ENCODE measurements around the gene SLC9A1. TPM values are rescaled to one million over a fixed set of nuclear protein-coding genes. Genes with fewer than 3 reads are reported as not detected.

Gene SLC9A1
- total RNA-seq, 1 experiment from 2014 or later, result 22.5 TPM

DNA sequence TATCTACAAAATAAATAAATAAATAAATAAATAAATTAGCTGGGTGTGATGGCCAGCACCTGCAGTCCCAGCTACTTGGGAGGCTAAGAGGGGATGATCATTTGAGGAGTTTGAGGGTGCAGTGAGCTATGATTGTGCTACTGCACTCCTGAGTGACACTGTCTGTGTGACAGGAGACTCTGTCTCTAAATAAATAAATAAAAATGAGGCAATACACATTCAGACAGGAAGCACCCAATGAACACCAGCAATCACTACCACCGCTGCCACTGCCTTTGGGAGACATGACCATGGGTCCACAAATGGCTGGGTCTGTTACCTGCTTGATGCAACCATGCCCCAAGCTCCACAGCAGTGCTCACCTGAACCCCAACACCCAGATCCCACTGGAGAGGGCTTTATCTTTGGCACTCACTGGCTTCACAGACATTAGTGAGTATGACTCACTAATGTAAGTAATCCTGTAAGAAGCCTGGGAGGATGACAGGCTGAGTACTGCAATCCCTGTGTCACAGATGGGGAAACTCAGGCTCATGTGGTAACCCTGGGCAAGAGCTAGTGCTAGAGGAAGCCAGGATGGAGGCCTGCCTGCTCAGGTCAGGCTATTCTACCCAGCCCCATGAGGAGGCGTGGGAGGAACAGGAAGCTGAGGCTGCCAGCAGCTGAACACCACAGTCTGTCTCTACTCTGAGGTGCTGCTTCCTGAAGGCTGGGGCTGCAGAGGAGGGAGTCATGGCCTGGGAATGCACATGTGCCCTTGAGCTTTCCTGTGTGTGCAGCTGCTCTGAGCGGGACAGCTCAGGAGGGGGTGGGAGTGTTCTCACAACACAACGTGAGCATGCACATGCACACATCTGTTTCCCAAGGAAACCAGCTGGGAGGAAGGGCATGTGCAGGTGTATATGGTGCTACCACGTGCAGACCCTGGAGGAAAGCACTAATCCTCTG lies 43.0 kb downstream of the SLC9A1 start:
- POLR2A ChIA-PET, result interaction anchor here (0.7 kb wide), 1 partner anchor 43 kb away, joined by 5 read pairs; the partner anchor contains the start of gene SLC9A1
- ATAC-seq (peak; percentile 63), DNase-seq (ENCODE audit: low spot score) (no peak)
- CTCF ChIA-PET, result interaction anchor here (0.5 to 2.4 kb wide), 16 partner anchors 10 to 254 kb away, joined by 3 to 15 read pairs (median 4); partner anchors contain the start of gene SLC9A1
- Mint-ChIP-seq H3K27me3 (ENCODE audit: low read depth) (no peaks in the 10 kb centered on the region), H3K4me1 (peaks cover 7% of the 10 kb centered on the region), H3K36me3 (peaks cover 2% of the 10 kb centered on the region; the same call in 1 of the 2 replicates), H3K9me3 (no peaks in the 10 kb centered on the region), H3K4me3 (no peak overlapping the region), H3K27ac (peak overlapping the region; percentile 74)
- TF ChIP-seq ZMAT4 (CRISPR knock-in tag; IDR thresholded peaks at IDR 0.05), result no peak
- no peak for TF ChIP-seq EMX1 (CRISPR knock-in tag; IDR thresholded peaks at IDR 0.05)
- TF ChIP-seq, protein P1, sequence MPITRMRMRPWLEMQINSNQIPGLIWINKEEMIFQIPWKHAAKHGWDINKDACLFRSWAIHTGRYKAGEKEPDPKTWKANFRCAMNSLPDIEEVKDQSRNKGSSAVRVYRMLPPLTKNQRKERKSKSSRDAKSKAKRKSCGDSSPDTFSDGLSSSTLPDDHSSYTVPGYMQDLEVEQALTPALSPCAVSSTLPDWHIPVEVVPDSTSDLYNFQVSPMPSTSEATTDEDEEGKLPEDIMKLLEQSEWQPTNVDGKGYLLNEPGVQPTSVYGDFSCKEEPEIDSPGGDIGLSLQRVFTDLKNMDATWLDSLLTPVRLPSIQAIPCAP (CRISPR knock-in tag; IDR thresholded peaks at IDR 0.05), result no peak
- no peak for TF ChIP-seq SOX15 (CRISPR knock-in tag; IDR thresholded peaks at IDR 0.05)
- no peak for TF ChIP-seq SMAD3 (CRISPR knock-in tag; IDR thresholded peaks at IDR 0.05; ENCODE audit: borderline replicate concordance)
- TF ChIP-seq USF1 (CRISPR knock-in tag; IDR thresholded peaks at IDR 0.05), result no peak

- H3K27ac Mint-ChIP-seq, result peak overlapping the region; percentile 67
- H3K4me1 Mint-ChIP-seq, result peaks cover 12% of the 10 kb centered on the region
- H3K4me3 Mint-ChIP-seq, result no peak overlapping the region
- ATAC-seq (peak; percentile 79), DNase-seq (ENCODE audit: low spot score) (peak; percentile 85)
- TF ChIP-seq, protein P2, sequence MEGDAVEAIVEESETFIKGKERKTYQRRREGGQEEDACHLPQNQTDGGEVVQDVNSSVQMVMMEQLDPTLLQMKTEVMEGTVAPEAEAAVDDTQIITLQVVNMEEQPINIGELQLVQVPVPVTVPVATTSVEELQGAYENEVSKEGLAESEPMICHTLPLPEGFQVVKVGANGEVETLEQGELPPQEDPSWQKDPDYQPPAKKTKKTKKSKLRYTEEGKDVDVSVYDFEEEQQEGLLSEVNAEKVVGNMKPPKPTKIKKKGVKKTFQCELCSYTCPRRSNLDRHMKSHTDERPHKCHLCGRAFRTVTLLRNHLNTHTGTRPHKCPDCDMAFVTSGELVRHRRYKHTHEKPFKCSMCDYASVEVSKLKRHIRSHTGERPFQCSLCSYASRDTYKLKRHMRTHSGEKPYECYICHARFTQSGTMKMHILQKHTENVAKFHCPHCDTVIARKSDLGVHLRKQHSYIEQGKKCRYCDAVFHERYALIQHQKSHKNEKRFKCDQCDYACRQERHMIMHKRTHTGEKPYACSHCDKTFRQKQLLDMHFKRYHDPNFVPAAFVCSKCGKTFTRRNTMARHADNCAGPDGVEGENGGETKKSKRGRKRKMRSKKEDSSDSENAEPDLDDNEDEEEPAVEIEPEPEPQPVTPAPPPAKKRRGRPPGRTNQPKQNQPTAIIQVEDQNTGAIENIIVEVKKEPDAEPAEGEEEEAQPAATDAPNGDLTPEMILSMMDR (IDR thresholded peaks at IDR 0.05), result peak; percentile 22; the same call in 1 of the 2 replicates
- TF ChIP-seq, protein P3, sequence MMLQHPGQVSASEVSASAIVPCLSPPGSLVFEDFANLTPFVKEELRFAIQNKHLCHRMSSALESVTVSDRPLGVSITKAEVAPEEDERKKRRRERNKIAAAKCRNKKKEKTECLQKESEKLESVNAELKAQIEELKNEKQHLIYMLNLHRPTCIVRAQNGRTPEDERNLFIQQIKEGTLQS (CRISPR knock-in tag; conservative IDR thresholded peaks at IDR 0.05), result no peak
- ChIA-PET POLR2A (no interaction called here), CTCF (interaction anchor here (0.5 to 1.7 kb wide), 40 partner anchors 9 to 865 kb away, joined by 3 to 38 read pairs (median 4); partner anchors contain the start of genes KDF1, SLC9A1, TENT5B and TRNP1)
- H3K27me3 Mint-ChIP-seq (ENCODE audit: low read depth), result no peaks in the 10 kb centered on the region
- H3K9me3 Mint-ChIP-seq, result no peaks in the 10 kb centered on the region
- H3K36me3 Mint-ChIP-seq, result peaks cover 6% of the 10 kb centered on the region; the same call in 1 of the 2 replicates
These were observed 45.7 kb downstream of the SLC9A1 start for GRCh38 chr1:27109103-27109822.

DNA sequence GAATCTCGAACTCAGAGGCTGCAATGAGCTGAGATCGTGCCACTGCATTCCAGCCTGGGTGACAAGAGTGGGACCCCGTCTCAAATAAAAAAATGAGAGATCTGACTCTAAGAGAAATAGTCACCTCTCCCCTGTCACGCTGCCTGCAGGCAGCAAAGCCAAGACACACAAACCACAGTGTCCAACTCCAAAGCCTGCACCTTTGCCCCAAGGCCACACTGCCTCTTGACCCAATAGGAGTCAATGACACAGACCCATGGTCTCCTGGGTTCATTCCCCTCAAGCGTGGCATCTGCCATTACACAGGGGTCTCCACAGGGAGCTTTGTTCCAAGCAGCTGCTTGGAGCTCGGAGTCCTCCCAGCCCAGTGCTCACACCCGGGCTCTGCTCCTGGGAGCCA lies 46.3 kb downstream of the SLC9A1 start:
- no peak for DNase-seq (ENCODE audit: low spot score)
- ATAC-seq, result no peak
- Mint-ChIP-seq H3K36me3 (peaks cover 6% of the 10 kb centered on the region; the same call in 1 of the 2 replicates), H3K4me3 (no peak overlapping the region), H3K27ac (no peak overlapping the region), H3K4me1 (peaks cover 12% of the 10 kb centered on the region), H3K9me3 (no peaks in the 10 kb centered on the region), H3K27me3 (ENCODE audit: low read depth) (no peaks in the 10 kb centered on the region)
- ChIA-PET CTCF (interaction anchor here (0.5 to 1.7 kb wide), 22 partner anchors 9 to 414 kb away, joined by 3 to 38 read pairs (median 6); partner anchors contain the start of genes SLC9A1 and TENT5B), POLR2A (no interaction called here)
- TF ChIP-seq TP53 (CRISPR knock-in tag; IDR thresholded peaks at IDR 0.05), result no peak
- TF ChIP-seq, protein P4, sequence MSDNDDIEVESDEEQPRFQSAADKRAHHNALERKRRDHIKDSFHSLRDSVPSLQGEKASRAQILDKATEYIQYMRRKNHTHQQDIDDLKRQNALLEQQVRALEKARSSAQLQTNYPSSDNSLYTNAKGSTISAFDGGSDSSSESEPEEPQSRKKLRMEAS (CRISPR knock-in tag; IDR thresholded peaks at IDR 0.05), result no peak
- no peak for TF ChIP-seq PRRX2 (CRISPR knock-in tag; IDR thresholded peaks at IDR 0.05)
- TF ChIP-seq, protein P5, sequence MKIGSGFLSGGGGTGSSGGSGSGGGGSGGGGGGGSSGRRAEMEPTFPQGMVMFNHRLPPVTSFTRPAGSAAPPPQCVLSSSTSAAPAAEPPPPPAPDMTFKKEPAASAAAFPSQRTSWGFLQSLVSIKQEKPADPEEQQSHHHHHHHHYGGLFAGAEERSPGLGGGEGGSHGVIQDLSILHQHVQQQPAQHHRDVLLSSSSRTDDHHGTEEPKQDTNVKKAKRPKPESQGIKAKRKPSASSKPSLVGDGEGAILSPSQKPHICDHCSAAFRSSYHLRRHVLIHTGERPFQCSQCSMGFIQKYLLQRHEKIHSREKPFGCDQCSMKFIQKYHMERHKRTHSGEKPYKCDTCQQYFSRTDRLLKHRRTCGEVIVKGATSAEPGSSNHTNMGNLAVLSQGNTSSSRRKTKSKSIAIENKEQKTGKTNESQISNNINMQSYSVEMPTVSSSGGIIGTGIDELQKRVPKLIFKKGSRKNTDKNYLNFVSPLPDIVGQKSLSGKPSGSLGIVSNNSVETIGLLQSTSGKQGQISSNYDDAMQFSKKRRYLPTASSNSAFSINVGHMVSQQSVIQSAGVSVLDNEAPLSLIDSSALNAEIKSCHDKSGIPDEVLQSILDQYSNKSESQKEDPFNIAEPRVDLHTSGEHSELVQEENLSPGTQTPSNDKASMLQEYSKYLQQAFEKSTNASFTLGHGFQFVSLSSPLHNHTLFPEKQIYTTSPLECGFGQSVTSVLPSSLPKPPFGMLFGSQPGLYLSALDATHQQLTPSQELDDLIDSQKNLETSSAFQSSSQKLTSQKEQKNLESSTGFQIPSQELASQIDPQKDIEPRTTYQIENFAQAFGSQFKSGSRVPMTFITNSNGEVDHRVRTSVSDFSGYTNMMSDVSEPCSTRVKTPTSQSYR (CRISPR knock-in tag; IDR thresholded peaks at IDR 0.05), result no peak
- no peak for TF ChIP-seq ESRRA (CRISPR knock-in tag; IDR thresholded peaks at IDR 0.05; ENCODE audit: borderline replicate concordance)
- TF ChIP-seq, protein P6, sequence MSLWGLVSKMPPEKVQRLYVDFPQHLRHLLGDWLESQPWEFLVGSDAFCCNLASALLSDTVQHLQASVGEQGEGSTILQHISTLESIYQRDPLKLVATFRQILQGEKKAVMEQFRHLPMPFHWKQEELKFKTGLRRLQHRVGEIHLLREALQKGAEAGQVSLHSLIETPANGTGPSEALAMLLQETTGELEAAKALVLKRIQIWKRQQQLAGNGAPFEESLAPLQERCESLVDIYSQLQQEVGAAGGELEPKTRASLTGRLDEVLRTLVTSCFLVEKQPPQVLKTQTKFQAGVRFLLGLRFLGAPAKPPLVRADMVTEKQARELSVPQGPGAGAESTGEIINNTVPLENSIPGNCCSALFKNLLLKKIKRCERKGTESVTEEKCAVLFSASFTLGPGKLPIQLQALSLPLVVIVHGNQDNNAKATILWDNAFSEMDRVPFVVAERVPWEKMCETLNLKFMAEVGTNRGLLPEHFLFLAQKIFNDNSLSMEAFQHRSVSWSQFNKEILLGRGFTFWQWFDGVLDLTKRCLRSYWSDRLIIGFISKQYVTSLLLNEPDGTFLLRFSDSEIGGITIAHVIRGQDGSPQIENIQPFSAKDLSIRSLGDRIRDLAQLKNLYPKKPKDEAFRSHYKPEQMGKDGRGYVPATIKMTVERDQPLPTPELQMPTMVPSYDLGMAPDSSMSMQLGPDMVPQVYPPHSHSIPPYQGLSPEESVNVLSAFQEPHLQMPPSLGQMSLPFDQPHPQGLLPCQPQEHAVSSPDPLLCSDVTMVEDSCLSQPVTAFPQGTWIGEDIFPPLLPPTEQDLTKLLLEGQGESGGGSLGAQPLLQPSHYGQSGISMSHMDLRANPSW (CRISPR knock-in tag; conservative IDR thresholded peaks at IDR 0.05; ENCODE audit: low read depth), result no peak
- no peak for TF ChIP-seq FOXJ3 (CRISPR knock-in tag; IDR thresholded peaks at IDR 0.05; ENCODE audit: borderline replicate concordance)
